Activated naive CD4-positive, alpha-beta T cell treated with anti-CD3 and anti-CD28 coated beads, Interleukin-2, amount 50 U/mL, for 72 hours (primary cell): ENCODE data around the gene MIAT. TPM values are rescaled to one million over a fixed set of nuclear protein-coding genes. Genes with fewer than 3 reads are reported as not detected.

ENCODE experiments used
- ATAC-seq, 2 donors: fragments of 150-1000 bp; cut with Tn5 transposase; 2 replicates each; pipeline ENCODE4 v1.10.0; 2021; ENCODE audit warnings: mild to moderate bottlenecking in 2 of 2, moderate library complexity in 2 of 2
- DNase-seq, 2 donors: peaks; one replicate each; pipeline ENCODE4 v3.0.0; 2021 to 2022; ENCODE audit warnings: low spot score in 2 of 2
- H3K27ac Mint-ChIP-seq, 2 donors: one replicate each; pipeline ENCODE4 v1.8.0; 2022; ENCODE audit warnings: mild to moderate bottlenecking in 2 of 2, mixed read lengths in 2 of 2
- H3K36me3 Mint-ChIP-seq, 2 donors: one replicate each; pipeline ENCODE4 v1.8.0; 2022; ENCODE audit warnings: mixed read lengths in 2 of 2
- H3K9me3 Mint-ChIP-seq, 2 donors: one replicate each; pipeline ENCODE4 v1.8.0; 2022; ENCODE audit warnings: mixed read lengths in 2 of 2
- total RNA-seq, 2 donors: library from RNA; stranded (reverse); gene quantifications; one replicate each; pipeline ENCODE4 v1.2.3, GENCODE V29; 2022

The MIAT gene
- total RNA-seq, 2 donors from 2014 or later = 11.4 to 138 TPM

GRCh38 chr22:26674211-26675190 is 17.1 kb downstream of the MIAT start:
- DNase-seq (no peak), ATAC-seq (no peak)
- Mint-ChIP-seq H3K36me3 (peaks cover 24 to 47% of the 10 kb centered on the region in 2 donors), H3K27ac (peak overlapping the region; percentile 96 to 99), H3K9me3 (no peaks in the 10 kb centered on the region)

GRCh38 chr22:26675687-26676268 is 18.4 kb downstream of the MIAT start:
- H3K36me3 Mint-ChIP-seq = peaks cover 24 to 34% of the 10 kb centered on the region in 2 donors
- ATAC-seq (no peak), DNase-seq (no peak)
- H3K9me3 Mint-ChIP-seq = no peaks in the 10 kb centered on the region
- H3K27ac Mint-ChIP-seq = peak overlapping the region; percentile 96 to 99

- H3K36me3 Mint-ChIP-seq = peaks cover 35 to 39% of the 10 kb centered on the region in 2 donors
- no peak for DNase-seq
- no peak for ATAC-seq
- H3K9me3 Mint-ChIP-seq = no peaks in the 10 kb centered on the region
- peak overlapping the region in 1 of 2 donors; percentile 18 for H3K27ac Mint-ChIP-seq
Measured at GRCh38 chr22:26677217-26677616, 19.8 kb downstream of the MIAT start.

GRCh38 chr22:26679003-26679629 is 21.7 kb downstream of the MIAT start:
- peaks cover 27 to 30% of the 10 kb centered on the region in 2 donors for H3K36me3 Mint-ChIP-seq
- no peak overlapping the region for H3K27ac Mint-ChIP-seq
- DNase-seq (peak; percentile 61 to 76), ATAC-seq (peak; percentile 66 to 81)
- no peaks in the 10 kb centered on the region for H3K9me3 Mint-ChIP-seq

GRCh38 chr22:26680485-26680884 is 23.1 kb downstream of the MIAT start:
- ATAC-seq = no peak
- Mint-ChIP-seq H3K9me3 (no peaks in the 10 kb centered on the region), H3K36me3 (peaks cover 14 to 16% of the 10 kb centered on the region in 2 donors), H3K27ac (peak overlapping the region in 1 of 2 donors; percentile 40)
- DNase-seq = no peak

- H3K27ac Mint-ChIP-seq = peak overlapping the region; percentile 9 to 40
- peaks cover 7 to 13% of the 10 kb centered on the region in 2 donors for H3K36me3 Mint-ChIP-seq
- no peak for ATAC-seq
- no peaks in the 10 kb centered on the region for H3K9me3 Mint-ChIP-seq
- DNase-seq = no peak
Measured at GRCh38 chr22:26681395-26681821, 24.0 kb downstream of the MIAT start.

- ATAC-seq (no peak), DNase-seq (no peak)
- Mint-ChIP-seq H3K36me3 (peaks cover 7 to 13% of the 10 kb centered on the region in 2 donors), H3K9me3 (no peaks in the 10 kb centered on the region), H3K27ac (peak overlapping the region; percentile 17 to 65)
Measured at GRCh38 chr22:26684168-26684567, 26.8 kb downstream of the MIAT start.

- Mint-ChIP-seq H3K27ac (no peak overlapping the region), H3K36me3 (peaks cover 7 to 13% of the 10 kb centered on the region in 2 donors), H3K9me3 (no peaks in the 10 kb centered on the region)
- DNase-seq (no peak), ATAC-seq (no peak)
Measured at GRCh38 chr22:26685601-26686000, 28.2 kb downstream of the MIAT start.

GRCh38 chr22:26687439-26687838 is 30.1 kb downstream of the MIAT start:
- Mint-ChIP-seq H3K27ac (peak overlapping the region in 1 of 2 donors; percentile 16), H3K9me3 (no peaks in the 10 kb centered on the region), H3K36me3 (no peaks in the 10 kb centered on the region)
- DNase-seq (no peak), ATAC-seq (no peak)

GRCh38 chr22:26689513-26690301 is 32.3 kb downstream of the MIAT start:
- no peaks in the 10 kb centered on the region for H3K9me3 Mint-ChIP-seq
- H3K36me3 Mint-ChIP-seq = peaks cover 4 to 15% of the 10 kb centered on the region in 2 donors
- no peak for DNase-seq
- H3K27ac Mint-ChIP-seq = peak overlapping the region in 1 of 2 donors; percentile 24
- ATAC-seq = no peak

GRCh38 chr22:26690654-26691376 is 33.4 kb downstream of the MIAT start:
- Mint-ChIP-seq H3K36me3 (peaks cover 15 to 17% of the 10 kb centered on the region in 2 donors), H3K9me3 (no peaks in the 10 kb centered on the region), H3K27ac (peak overlapping the region in 1 of 2 donors; percentile 24)
- DNase-seq = no peak
- ATAC-seq = no peak

GRCh38 chr22:26691377-26691716 is 34.0 kb downstream of the MIAT start:
- peak overlapping the region in 1 of 2 donors; percentile 24 for H3K27ac Mint-ChIP-seq
- H3K9me3 Mint-ChIP-seq = no peaks in the 10 kb centered on the region
- ATAC-seq (no peak), DNase-seq (no peak)
- H3K36me3 Mint-ChIP-seq = peaks cover 15 to 17% of the 10 kb centered on the region in 2 donors

- Mint-ChIP-seq H3K36me3 (peaks cover 15 to 17% of the 10 kb centered on the region in 2 donors), H3K27ac (peak overlapping the region in 1 of 2 donors; percentile 11), H3K9me3 (no peaks in the 10 kb centered on the region)
- no peak for ATAC-seq
- DNase-seq = no peak
Measured at GRCh38 chr22:26692215-26692614, 34.8 kb downstream of the MIAT start.

GRCh38 chr22:26697151-26697550 is 39.8 kb downstream of the MIAT start:
- Mint-ChIP-seq H3K36me3 (peaks cover 41 to 47% of the 10 kb centered on the region in 2 donors), H3K27ac (peak overlapping the region in 1 of 2 donors; percentile 63), H3K9me3 (peaks cover 0 to 18% of the 10 kb centered on the region in 2 donors)
- ATAC-seq (no peak), DNase-seq (no peak)

- H3K9me3 Mint-ChIP-seq = peaks cover 0 to 18% of the 10 kb centered on the region in 2 donors
- H3K36me3 Mint-ChIP-seq = peaks cover 24 to 35% of the 10 kb centered on the region in 2 donors
- DNase-seq = no peak
- no peak overlapping the region for H3K27ac Mint-ChIP-seq
- no peak for ATAC-seq
Measured at GRCh38 chr22:26700462-26700861, 43.1 kb downstream of the MIAT start.

GRCh38 chr22:26700886-26701285 is 43.5 kb downstream of the MIAT start:
- peaks cover 24 to 32% of the 10 kb centered on the region in 2 donors for H3K36me3 Mint-ChIP-seq
- H3K9me3 Mint-ChIP-seq = peaks cover 0 to 18% of the 10 kb centered on the region in 2 donors
- ATAC-seq = no peak
- no peak overlapping the region for H3K27ac Mint-ChIP-seq
- no peak for DNase-seq
